Smooth muscle cell (in vitro differentiated cells): Measurements from ENCODE around the gene SLC8A1. TPM values are rescaled to one million over a fixed set of nuclear protein-coding genes. Genes with fewer than 3 reads are reported as not detected.

Experiments
- DNase-seq: peaks from one replicate; lab custom pipeline; 2025; ENCODE audit not compliant: unreplicated experiment; lab: John Stamatoyannopoulos, UW
- H2AFZ ChIP-seq: fragments of 200-600 bp; sonication (generic); 2 replicates; pipeline ENCODE4 v1.6.0; 2016; ENCODE audit warnings: antibody characterized with exemption, low read depth, mild to moderate bottlenecking
- H3F3A ChIP-seq: fragments of 200-600 bp; sonication (generic); 2 replicates; pipeline ENCODE4 v1.6.0; 2017; ENCODE audit warnings: antibody characterized with exemption, low read depth
- H3K27ac ChIP-seq: fragments of 200-600 bp; sonication (generic); 2 replicates; pipeline ENCODE4 v1.5.1; 2016; ENCODE audit warnings: low read depth, mild to moderate bottlenecking
- H3K27me3 ChIP-seq: fragments of 200-600 bp; sonication (generic); 2 replicates; pipeline ENCODE4 v1.6.1; 2016; ENCODE audit warnings: low read depth, mild to moderate bottlenecking
- H3K36me3 ChIP-seq: fragments of 200-600 bp; sonication (generic); 2 replicates; pipeline ENCODE4 v1.5.1; 2016; ENCODE audit warnings: low read depth
- H3K4me1 ChIP-seq: fragments of 200-600 bp; sonication (generic); 2 replicates; pipeline ENCODE4 v1.5.1; 2016; ENCODE audit warnings: low read depth
- H3K4me2 ChIP-seq: fragments of 200-600 bp; sonication (generic); 2 replicates; pipeline ENCODE4 v1.6.0; 2016; ENCODE audit warnings: mild to moderate bottlenecking
- H3K4me3 ChIP-seq: fragments of 200-600 bp; sonication (generic); 2 replicates; pipeline ENCODE4 v1.5.1; 2016; ENCODE audit warnings: mild to moderate bottlenecking
- H3K79me2 ChIP-seq: fragments of 200-600 bp; sonication (generic); 2 replicates; pipeline ENCODE4 v1.6.0; 2016; ENCODE audit warnings: low read depth, mild to moderate bottlenecking
- H3K9ac ChIP-seq: fragments of 200-600 bp; sonication (generic); 2 replicates; pipeline ENCODE4 v1.6.0; 2016; ENCODE audit warnings: low read depth
- H3K9me3 ChIP-seq: fragments of 200-600 bp; sonication (generic); replicated peaks from 2 replicates; pipeline ENCODE4 v1.5.1; 2016; ENCODE audit warnings: low read depth
- H4K20me1 ChIP-seq: fragments of 200-600 bp; sonication (generic); 2 replicates; pipeline ENCODE4 v1.6.0; 2016; ENCODE audit warnings: low read depth
- CTCF ChIP-seq: fragments of 200-600 bp; sonication (generic); IDR thresholded peaks from 2 replicates; pipeline ENCODE4 v1.5.1; 2017; ENCODE audit warnings: borderline replicate concordance, mild to moderate bottlenecking, antibody characterized with exemption; ENCODE audit not compliant: insufficient read depth, poor library complexity, severe bottlenecking
- WGBS: methylation state at CpG from one replicate; pipeline ENCODE4 v1.1.7; 2016; ENCODE audit warnings: low lambda C conversion rate; 5-methylcytosine and 5-hydroxymethylcytosine counted together
- polyA plus RNA-seq: library from polyadenylated mRNA; unstranded; fragments of >200 nt; fragmentation: Nextera tagmentation; extraction: Ambion mirVana; gene quantifications from 2 replicates; pipeline ENCODE4 v1.2.1, GENCODE V29; 2016
- total RNA-seq: library from RNA; depleted of rRNA; stranded (reverse); fragments of >200 nt; gene quantifications from 2 replicates; pipeline ENCODE4 v1.2.3, GENCODE V29; 2014

SLC8A1 gene
- total and polyA plus RNA-seq, 2 experiments from 2014 or later = 1.1 to 5.3 TPM

- Histone ChIP-seq H3K79me2 (no peaks in the 10 kb centered on the region), H3K4me1 (no peaks in the 10 kb centered on the region), H3K9ac (no peak overlapping the region), H3K9me3 (no peaks in the 10 kb centered on the region), H4K20me1 (no peaks in the 10 kb centered on the region), H3F3A (no peaks in the 10 kb centered on the region), H3K27me3 (no peaks in the 10 kb centered on the region), H3K4me2 (no peak overlapping the region), H3K36me3 (no peaks in the 10 kb centered on the region), H3K27ac (no peak overlapping the region), H3K4me3 (no peak overlapping the region), H2AFZ (no peak overlapping the region)
- no peak for TF ChIP-seq CTCF
- 97% methylated on average over 4 of the region's 4 CpGs for WGBS
- DNase-seq = no peak
Measured at GRCh38 chr2:40404517-40404916, 47.4 kb downstream of the SLC8A1 start.

GRCh38 chr2:40403233-40403836, 48.6 kb downstream of the SLC8A1 start:
- TF ChIP-seq CTCF = no peak
- no peaks in the 10 kb centered on the region for H3K79me2 ChIP-seq
- peak overlapping the region; percentile 59 for H3K27ac ChIP-seq
- no peaks in the 10 kb centered on the region for H3K9me3 ChIP-seq
- no peak overlapping the region for H3K9ac ChIP-seq
- H3K36me3 ChIP-seq = no peaks in the 10 kb centered on the region
- H2AFZ ChIP-seq = no peak overlapping the region
- WGBS = 82% methylated on average over 4 of the region's 4 CpGs
- no peaks in the 10 kb centered on the region for H3K4me1 ChIP-seq
- H4K20me1 ChIP-seq = no peaks in the 10 kb centered on the region
- H3K4me3 ChIP-seq = no peak overlapping the region
- no peak for DNase-seq
- H3K4me2 ChIP-seq = no peak overlapping the region
- no peaks in the 10 kb centered on the region for H3F3A ChIP-seq
- no peaks in the 10 kb centered on the region for H3K27me3 ChIP-seq

- Histone ChIP-seq H3K4me1 (no peaks in the 10 kb centered on the region), H2AFZ (no peak overlapping the region), H3K27ac (peak overlapping the region; percentile 59), H3K9ac (no peak overlapping the region), H3K9me3 (no peaks in the 10 kb centered on the region), H3K27me3 (no peaks in the 10 kb centered on the region), H3K36me3 (no peaks in the 10 kb centered on the region), H3F3A (no peaks in the 10 kb centered on the region), H3K4me2 (peak overlapping the region; percentile 27), H3K79me2 (no peaks in the 10 kb centered on the region), H3K4me3 (no peak overlapping the region), H4K20me1 (no peaks in the 10 kb centered on the region)
- 57% methylated on average over 3 of the region's 3 CpGs for WGBS
- DNase-seq = no peak
- no peak for TF ChIP-seq CTCF
Measured at GRCh38 chr2:40401896-40402295, 50.0 kb downstream of the SLC8A1 start.

GRCh38 chr2:40400336-40400953, 51.4 kb downstream of the SLC8A1 start:
- Histone ChIP-seq H4K20me1 (no peaks in the 10 kb centered on the region), H3K27me3 (no peaks in the 10 kb centered on the region), H3K9ac (no peak overlapping the region), H3K4me2 (no peak overlapping the region), H3K4me1 (peaks cover 4% of the 10 kb centered on the region), H3F3A (no peaks in the 10 kb centered on the region), H3K79me2 (no peaks in the 10 kb centered on the region), H3K27ac (no peak overlapping the region), H3K9me3 (no peaks in the 10 kb centered on the region), H2AFZ (no peak overlapping the region), H3K4me3 (no peak overlapping the region), H3K36me3 (no peaks in the 10 kb centered on the region)
- no peak for DNase-seq
- WGBS = 53% methylated on average over 3 of the region's 3 CpGs
- no peak for TF ChIP-seq CTCF
